ENCODE measurements around the gene ZNF648.

Gene ZNF648

GRCh38 chr1:182061594-182061993 is at the start of gene ZNF648:
Gene ZNF648 (minus strand): TSS chr1:182061712. CDS start chr1:182058010, 3,702 bp downstream.
- no peak for TF ChIP-seq POLR2A (IDR thresholded peaks at IDR 0.05; ENCODE audit: extremely low read depth, insufficient read length)
- no peak for TF ChIP-seq CTCF (IDR thresholded peaks at IDR 0.05; ENCODE audit: low read depth, low read length)
- no peak for TF ChIP-seq MYC (IDR thresholded peaks at IDR 0.05; ENCODE audit: low read depth, low read length)
- TF ChIP-seq MAX (IDR thresholded peaks at IDR 0.05; ENCODE audit: low read depth, low read length): no peak

GRCh38 chr1:182110635-182111034 is 49.1 kb upstream of the ZNF648 start:
- peak; percentile 20 for DNase-seq (ENCODE audit: low read depth)

More at GRCh38 chr1:182061594-182061993, at the start of gene ZNF648:
- no peak for DNase-seq (ENCODE audit: low read depth)
- no peak within 1 kb of the TSS for H3K4me3 ChIP-seq (ENCODE audit: low read depth, low read length)

GRCh38 chr1:182109771-182110170 is 48.3 kb upstream of the ZNF648 start:
- no peak for DNase-seq (ENCODE audit: low read depth)
- TF ChIP-seq CTCF (IDR thresholded peaks at IDR 0.05; ENCODE audit: low read depth, low read length) (no peak), MAX (IDR thresholded peaks at IDR 0.05; ENCODE audit: low read depth, low read length) (no peak), MYC (IDR thresholded peaks at IDR 0.05; ENCODE audit: low read depth, low read length) (no peak), POLR2A (IDR thresholded peaks at IDR 0.05; ENCODE audit: extremely low read depth, insufficient read length) (no peak)
- no peak overlapping the region for H3K4me3 ChIP-seq (ENCODE audit: low read depth, low read length)

More at GRCh38 chr1:182110635-182111034, 49.1 kb upstream of the ZNF648 start:
- no peak overlapping the region for H3K4me3 ChIP-seq (ENCODE audit: low read depth, low read length)
- TF ChIP-seq MAX (IDR thresholded peaks at IDR 0.05; ENCODE audit: low read depth, low read length): no peak
- TF ChIP-seq CTCF (IDR thresholded peaks at IDR 0.05; ENCODE audit: low read depth, low read length): peak; percentile 12

- no peak for DNase-seq (ENCODE audit: low read depth)
- TF ChIP-seq POLR2A (IDR thresholded peaks at IDR 0.05; ENCODE audit: extremely low read depth, insufficient read length) (no peak), MYC (IDR thresholded peaks at IDR 0.05; ENCODE audit: low read depth, low read length) (no peak)
- no peak overlapping the region for H3K4me3 ChIP-seq (ENCODE audit: low read depth, low read length)
These were observed 45.7 kb upstream of the ZNF648 start for GRCh38 chr1:182107209-182107608.

- DNase-seq (ENCODE audit: low read depth): no peak
- no peak overlapping the region for H3K4me3 ChIP-seq (ENCODE audit: low read depth, low read length)
- no peak for TF ChIP-seq CTCF (IDR thresholded peaks at IDR 0.05; ENCODE audit: low read depth, low read length)
- TF ChIP-seq MAX (IDR thresholded peaks at IDR 0.05; ENCODE audit: low read depth, low read length): no peak
- no peak for TF ChIP-seq MYC (IDR thresholded peaks at IDR 0.05; ENCODE audit: low read depth, low read length)
These were observed 40.5 kb upstream of the ZNF648 start for GRCh38 chr1:182102043-182102416.

- DNase-seq (ENCODE audit: low read depth): no peak
- TF ChIP-seq POLR2A (IDR thresholded peaks at IDR 0.05; ENCODE audit: extremely low read depth, insufficient read length) (no peak), MAX (IDR thresholded peaks at IDR 0.05; ENCODE audit: low read depth, low read length) (no peak), CTCF (IDR thresholded peaks at IDR 0.05; ENCODE audit: low read depth, low read length) (no peak), MYC (IDR thresholded peaks at IDR 0.05; ENCODE audit: low read depth, low read length) (no peak)
- no peak overlapping the region for H3K4me3 ChIP-seq (ENCODE audit: low read depth, low read length)
These were observed 40.0 kb upstream of the ZNF648 start for GRCh38 chr1:182101415-182102042.

All from NB4 (cell line).